Forelimb muscle (tissue), 1 donor: Measurements from ENCODE around the gene CADPS2. TPM values are rescaled to one million over a fixed set of nuclear protein-coding genes. Genes with fewer than 3 reads are reported as not detected.

ENCODE experiments used
- DNase-seq: peaks from one replicate; pipeline ENCODE4 v3.0.0-alpha.2; 2013; ENCODE audit warnings: low read depth
- polyA plus RNA-seq: library from polyadenylated mRNA; unstranded; fragments of 120-200 nt; gene quantifications from one replicate; pipeline ENCODE4 v1.2.1, GENCODE V29; 2013; ENCODE audit not compliant: insufficient read length

CADPS2 gene
- polyA plus RNA-seq, 1 donor = 3.9 TPM

- DNase-seq = no peak
Observed at GRCh38 chr7:122770686-122771335, 115.4 kb downstream of the CADPS2 start.

GRCh38 chr7:122768827-122769226, 117.4 kb downstream of the CADPS2 start:
- no peak for DNase-seq

GRCh38 chr7:122767339-122767738, 118.9 kb downstream of the CADPS2 start:
- no peak for DNase-seq

GRCh38 chr7:122766593-122766992, 119.7 kb downstream of the CADPS2 start:
- no peak for DNase-seq

- no peak for DNase-seq
Observed at GRCh38 chr7:122764902-122765301, 121.4 kb downstream of the CADPS2 start.

- no peak for DNase-seq
Observed at GRCh38 chr7:122764020-122764419, 122.2 kb downstream of the CADPS2 start.

GRCh38 chr7:122762071-122762470, 124.2 kb downstream of the CADPS2 start:
- DNase-seq = no peak

- no peak for DNase-seq
Observed at GRCh38 chr7:122758501-122758900, 127.8 kb downstream of the CADPS2 start.

- DNase-seq = no peak
Observed at GRCh38 chr7:122756860-122757259, 129.4 kb downstream of the CADPS2 start.

- DNase-seq = no peak
Observed at GRCh38 chr7:122755696-122756095, 130.6 kb downstream of the CADPS2 start.

- DNase-seq = no peak
Observed at GRCh38 chr7:122752583-122752982, 133.7 kb downstream of the CADPS2 start.

- no peak for DNase-seq
Observed at GRCh38 chr7:122750389-122750788, 135.9 kb downstream of the CADPS2 start.

GRCh38 chr7:122748195-122748594, 138.1 kb downstream of the CADPS2 start:
- DNase-seq = no peak

GRCh38 chr7:122746948-122747347, 139.3 kb downstream of the CADPS2 start:
- no peak for DNase-seq

- no peak for DNase-seq
Observed at GRCh38 chr7:122743211-122743610, 143.0 kb downstream of the CADPS2 start.

GRCh38 chr7:122738947-122739346, 147.3 kb downstream of the CADPS2 start:
- no peak for DNase-seq

GRCh38 chr7:122736183-122736582, 150.1 kb downstream of the CADPS2 start:
- no peak for DNase-seq

GRCh38 chr7:122727759-122728158, 158.5 kb downstream of the CADPS2 start:
- DNase-seq = no peak

GRCh38 chr7:122727354-122727753, 158.9 kb downstream of the CADPS2 start:
- DNase-seq = no peak

GRCh38 chr7:122726881-122727280, 159.4 kb downstream of the CADPS2 start:
- no peak for DNase-seq

- no peak for DNase-seq
Observed at GRCh38 chr7:122724366-122724765, 161.9 kb downstream of the CADPS2 start.

- DNase-seq = no peak
Observed at GRCh38 chr7:122719010-122719578, 167.2 kb downstream of the CADPS2 start.

- no peak for DNase-seq
Observed at GRCh38 chr7:122717356-122718089, 168.7 kb downstream of the CADPS2 start.
